Fibroblast of skin of back (primary cell): ENCODE measurements around the gene ELP4.
"Not testable (repeated sequence)": the region's sequence is repeated elsewhere in the genome, so short reads cannot be mapped to it uniquely, and the experiment has no call there.

Source experiments
- DNase-seq: peaks from one replicate; pipeline ENCODE4 v3.0.0-alpha.2; 2013

ELP4 gene

DNA sequence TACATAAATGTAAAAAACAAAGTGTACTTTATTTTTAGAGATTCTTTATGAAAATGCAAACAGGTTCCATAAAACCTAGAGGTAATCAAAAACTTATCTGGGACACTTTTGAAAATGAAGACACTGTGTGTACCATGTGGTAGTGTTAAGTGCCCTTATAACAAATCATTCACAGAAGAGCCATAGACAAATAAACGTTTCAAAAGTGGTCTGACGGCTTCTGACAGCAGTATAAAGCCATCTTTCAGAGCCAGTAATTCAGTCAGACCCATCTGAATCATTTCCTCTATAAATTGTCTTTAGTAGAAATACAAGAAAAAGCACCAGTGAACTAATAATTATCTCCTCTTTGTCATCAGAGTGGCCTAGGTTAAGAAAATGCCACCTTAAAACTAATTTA, 201.6 kb downstream of the ELP4 start:
- no peak for DNase-seq

DNA sequence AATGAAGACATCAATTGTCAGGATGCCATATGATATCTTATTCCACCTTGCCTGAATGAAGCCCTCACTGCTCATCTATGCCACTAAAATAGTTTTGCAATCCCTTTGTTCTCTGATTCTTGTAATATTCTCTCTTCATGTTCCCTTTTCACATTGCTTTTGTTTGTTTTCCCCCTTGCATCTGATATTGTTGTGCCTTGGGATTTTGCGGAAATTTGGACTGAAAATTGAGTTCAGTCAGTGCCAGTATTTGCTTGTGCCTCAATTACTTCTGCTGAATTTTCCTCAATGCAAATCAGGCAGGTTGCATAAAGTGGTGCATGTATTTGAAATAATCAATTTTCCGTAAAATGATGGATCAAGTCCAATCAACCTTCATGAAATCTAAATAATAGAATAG, 203.3 kb downstream of the ELP4 start:
- DNase-seq, result no peak

DNA sequence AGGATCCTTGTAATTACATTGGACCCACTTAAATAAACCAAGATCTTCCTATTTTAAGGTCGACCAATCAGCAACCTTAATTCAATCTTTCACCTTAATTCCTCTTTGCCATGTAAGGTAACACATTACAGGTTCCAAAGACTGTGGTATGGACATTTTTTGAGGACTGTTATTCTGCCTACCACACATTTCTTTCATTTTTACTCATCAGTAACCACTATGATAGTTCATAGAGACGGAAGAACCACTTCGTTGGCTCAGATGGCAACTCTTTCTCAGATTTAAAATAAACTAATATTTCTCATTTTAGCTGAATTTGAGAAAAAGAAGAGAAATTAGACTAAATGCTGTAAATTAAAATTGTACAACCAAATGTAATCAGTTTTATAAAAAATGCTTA, 205.3 kb downstream of the ELP4 start:
- DNase-seq, result no peak

DNA sequence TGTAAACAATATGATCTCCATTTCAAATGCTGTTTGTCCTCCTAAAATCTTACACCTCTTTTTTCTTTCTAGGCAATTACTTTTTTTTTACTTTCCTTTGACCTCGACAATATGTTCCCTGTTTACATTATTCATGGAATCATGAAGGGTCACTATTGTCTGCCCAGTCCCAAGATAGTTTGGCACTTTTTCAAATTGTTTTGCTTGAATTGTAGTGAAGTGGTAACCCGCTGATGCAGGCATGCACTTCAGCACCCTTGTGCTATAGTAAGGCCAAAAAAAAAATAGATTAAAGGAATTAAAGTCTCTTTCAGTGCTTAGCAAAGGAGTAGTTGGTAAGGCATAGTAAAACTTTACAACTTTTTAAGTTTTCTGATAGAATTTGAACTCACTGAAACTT, 210.7 kb downstream of the ELP4 start:
- no peak for DNase-seq

DNA sequence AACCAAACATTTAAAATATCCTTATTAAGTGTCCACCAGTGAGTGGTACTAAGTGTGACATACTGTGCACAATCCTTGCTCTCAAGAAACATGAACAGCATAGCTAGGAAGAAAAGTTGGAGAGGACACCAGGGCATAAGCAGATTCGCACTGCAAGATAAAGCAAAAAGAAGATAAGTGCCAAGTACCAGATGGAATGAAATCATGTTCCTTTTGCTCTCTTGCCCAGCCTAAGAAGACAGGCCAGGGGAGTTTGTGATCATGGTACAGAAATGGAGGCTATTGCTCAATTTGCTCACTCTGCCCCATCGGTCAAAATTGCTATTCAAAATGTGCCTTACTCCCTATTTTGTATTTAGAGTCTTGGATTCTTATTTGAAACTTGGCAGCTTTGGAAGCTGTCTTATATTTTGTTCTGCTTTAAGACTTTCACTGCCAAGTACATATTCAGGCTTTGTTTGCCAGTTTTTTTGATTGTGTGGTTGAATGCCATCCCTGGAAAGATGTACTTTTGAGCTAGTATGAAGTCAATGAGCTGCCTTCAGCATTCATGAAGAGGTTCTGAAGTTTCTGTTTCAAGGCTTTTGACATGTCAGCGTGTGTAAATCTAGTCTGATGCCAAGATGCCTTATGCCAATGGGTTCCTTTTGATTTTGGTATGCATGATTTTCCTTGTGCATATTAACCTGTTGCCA, 211.3 kb downstream of the ELP4 start:
- no peak for DNase-seq

DNA sequence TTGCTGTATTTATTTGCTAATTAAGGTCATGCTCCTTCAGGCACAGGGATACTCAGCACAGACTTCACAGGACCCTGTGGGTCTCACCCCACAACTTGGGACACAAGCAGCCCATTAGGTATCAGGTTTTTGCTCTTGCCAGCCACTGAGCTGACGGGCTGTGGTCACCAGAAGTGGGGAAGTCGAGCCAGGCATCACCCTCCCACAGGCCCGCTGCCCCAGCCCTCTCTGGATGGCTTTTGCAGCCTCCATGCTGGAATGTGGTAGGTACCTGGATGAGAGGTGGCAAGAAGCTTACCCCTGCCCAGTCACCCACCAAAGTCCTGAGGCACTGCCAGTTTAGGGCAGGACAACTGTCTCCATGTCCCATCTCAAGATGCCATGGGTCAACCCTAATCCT, 213.2 kb downstream of the ELP4 start:
- no peak for DNase-seq

DNA sequence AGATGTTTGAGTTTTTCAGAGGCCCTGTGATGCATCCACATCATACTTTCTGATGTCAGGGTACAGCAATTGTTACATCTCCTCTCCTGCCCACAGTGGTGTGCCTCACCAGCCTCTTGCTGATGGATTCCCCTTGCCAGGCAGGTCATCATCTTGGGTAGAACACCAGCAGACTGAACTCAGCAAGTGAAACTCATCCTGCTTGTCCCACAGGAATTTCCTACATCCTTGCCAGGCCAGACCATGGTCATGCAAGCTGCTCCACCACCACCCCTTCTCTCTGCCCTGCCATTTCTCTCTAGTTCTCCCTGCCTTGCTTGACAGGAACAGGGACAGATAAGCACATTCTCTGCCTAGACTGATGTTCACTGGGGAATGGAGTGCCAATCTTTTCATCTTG, 215.6 kb downstream of the ELP4 start:
- DNase-seq, result peak; percentile 3

DNA sequence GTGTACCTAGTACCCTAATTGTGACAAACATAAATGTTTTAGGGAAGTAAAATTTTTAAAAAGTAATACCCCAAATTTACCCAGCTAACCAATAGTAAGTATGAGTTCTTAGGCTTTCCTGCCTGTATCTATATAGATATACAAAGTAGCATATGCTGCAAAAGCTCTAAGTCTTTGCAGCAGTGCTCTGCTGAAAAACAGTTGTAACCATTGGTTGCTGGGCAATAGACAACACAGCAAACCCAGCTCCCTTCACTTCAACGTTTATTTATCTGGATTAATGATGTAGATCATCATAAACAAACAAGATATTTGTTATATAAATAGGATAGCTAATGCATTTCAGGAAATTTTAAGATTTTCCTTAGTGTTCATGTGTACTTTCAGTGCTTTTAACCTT, 218.9 kb downstream of the ELP4 start:
- DNase-seq, result no peak

DNA sequence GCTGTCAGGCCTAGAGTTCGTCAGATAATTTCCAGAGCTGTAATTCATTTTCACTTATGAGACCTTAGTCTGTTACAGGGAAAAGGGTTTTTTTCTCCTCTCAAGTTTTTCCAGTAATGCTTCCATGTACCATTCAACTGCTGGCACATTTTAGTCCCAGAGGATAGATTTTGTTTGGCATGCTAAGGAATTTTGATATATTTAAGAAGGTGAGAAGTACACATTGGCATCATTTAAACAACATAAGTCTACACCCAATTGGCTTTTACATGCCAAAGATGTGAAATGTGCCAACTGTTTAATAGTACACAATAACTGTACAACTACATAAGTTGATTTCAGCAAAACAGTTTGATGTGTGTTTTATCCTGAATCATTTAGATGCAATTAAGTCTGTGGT, 230.6 kb downstream of the ELP4 start:
- DNase-seq, result no peak

DNA sequence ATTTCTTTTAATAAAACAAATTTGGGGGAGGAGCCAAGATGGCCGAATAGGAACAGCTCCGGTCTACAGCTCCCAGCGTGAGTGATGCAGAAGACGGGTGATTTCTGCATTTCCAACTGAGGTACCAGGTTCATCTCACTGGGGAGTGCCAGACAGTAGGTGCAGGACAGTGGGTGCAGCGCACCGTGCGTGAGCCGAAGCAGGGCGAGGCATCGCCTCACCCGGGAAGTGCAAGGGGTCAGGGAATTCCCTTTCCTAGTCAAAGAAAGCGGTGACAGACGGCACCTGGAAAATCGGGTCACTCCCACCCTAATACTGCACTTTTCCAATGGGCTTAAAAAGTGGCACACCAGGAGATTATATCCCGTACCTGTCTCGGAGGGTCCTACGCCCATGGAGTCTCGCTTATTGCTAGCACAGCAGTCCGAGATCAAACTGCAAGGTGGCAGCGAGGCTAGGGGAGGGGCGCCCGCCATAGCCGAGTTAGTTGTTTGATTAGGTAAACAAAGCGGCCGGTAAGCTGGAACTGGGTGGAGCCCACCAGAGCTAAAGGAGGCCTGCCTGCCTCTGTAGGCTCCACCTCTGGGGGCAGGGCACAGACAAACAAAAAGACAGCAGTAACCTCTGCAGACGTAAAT, 231.3 kb downstream of the ELP4 start:
- DNase-seq, result not testable (repeated sequence)

DNA sequence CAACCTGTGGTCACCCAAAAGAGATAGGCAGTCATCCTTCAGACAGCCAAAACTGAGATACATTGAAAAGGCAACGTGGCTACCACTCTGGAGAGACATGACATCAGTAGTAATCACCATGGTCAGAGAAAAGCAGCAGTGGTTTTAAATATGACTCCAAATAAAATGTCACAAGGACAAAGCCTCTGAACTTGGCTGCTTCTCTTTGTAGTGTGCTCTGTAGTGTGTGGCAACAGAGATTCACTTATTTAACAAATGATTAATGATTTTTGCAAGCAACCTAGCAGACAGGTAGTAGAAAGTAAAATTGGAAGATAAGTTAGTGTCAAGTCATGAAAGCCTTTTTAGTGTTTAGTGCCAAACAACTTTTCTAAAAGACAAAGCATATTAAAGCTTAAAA, 238.0 kb downstream of the ELP4 start:
- no peak for DNase-seq

DNA sequence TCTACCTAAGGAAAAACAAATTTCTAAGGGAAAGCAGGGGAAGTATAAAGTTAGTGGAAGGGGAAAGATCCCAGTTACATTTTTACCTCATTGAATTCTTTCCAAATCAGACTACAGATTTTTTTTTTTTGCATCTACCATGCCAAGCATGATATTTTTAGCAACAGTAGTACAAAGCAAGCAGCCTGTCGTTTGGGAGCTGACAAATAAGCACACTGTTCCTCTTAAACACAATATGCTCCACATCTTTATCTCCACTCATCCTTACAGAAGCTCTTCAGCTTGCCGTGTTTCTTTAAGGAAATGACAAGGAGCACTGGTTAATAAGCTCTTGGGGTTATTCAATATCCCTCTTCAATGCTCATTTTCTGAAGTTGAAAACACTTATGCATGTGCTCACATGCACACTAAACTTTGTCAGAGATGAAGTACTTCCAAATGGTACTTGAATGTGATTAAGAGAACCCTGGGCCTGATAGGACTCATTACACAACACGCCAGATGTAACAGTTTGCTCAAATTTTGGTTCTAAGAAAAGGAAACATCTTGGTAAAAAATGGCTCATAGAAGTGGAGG, 247.8 kb downstream of the ELP4 start:
- DNase-seq, result no peak

DNA sequence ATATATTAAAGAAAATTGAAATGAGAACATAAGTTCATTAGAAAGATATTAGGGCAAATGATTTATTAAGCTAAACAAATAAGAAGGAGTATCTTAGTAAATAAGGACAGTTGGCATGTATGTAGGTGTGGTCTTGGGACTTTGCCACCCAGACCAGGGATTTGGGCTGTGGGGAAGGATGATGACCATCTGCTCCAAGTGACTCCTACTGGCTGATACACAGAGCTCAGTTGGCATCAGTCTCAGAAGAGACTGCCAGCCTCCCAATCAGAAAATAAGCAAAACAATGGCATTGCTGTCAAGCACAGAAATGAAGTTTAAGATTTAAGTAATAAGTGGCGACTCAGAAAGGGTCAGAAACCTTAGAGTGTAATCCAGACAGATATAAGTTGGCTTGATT, 252.1 kb downstream of the ELP4 start:
- no peak for DNase-seq

DNA sequence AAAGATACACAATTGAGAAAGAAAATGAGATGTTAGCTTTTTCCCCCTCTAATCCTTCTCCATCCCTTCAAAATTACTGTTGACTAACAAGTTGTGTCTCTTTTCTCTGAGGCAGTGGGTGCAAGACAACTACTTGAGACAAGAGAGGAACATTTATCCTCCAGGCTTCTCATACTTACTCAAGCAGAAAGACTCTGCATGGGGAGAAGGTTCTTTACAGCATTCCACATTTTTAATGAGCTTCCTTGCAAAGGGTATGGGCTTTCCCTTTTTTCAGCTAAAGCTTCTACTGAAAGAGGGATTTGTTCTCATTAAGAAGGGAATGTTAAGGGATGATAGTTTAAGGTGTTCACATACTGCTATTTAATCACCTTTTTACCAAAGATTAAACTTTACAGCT, 253.7 kb downstream of the ELP4 start:
- DNase-seq, result no peak

DNA sequence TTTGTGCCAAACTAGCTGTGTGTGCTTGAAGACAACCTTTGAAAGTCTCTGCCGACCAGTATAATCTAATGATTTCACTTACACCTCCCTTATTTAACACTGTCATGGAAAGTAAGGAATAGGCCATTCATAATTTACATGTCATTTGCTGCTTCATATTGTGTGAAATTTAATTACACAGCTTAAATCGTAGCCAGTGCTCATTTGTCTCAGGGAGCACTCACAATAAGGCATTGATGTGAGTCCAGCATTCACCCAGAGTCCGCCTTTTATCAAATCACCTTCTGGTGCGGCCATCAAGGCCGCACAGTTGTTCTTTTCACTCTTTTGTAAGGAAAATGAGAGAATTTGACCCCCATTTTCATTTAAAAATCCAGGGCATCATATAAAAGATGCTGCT, 254.7 kb downstream of the ELP4 start:
- DNase-seq, result no peak

DNA sequence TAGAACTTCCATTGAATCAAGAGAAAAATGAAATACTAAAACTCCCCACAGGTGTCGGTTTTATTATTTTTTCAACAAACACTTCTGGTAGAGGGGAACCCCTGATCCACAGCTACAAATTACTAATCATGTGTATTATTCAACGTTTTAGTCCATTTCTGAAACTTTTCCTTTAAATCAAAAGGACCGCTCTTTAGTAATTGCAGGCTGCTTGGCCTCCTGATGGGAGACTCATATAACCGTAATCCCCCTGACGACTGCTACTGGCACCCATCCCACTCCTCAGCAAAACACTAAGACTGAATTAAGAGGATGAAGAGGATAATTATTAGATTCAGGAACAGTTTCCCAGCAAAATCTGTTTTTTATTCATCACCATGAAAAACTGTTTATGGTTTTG, 255.2 kb downstream of the ELP4 start:
- DNase-seq, result no peak

DNA sequence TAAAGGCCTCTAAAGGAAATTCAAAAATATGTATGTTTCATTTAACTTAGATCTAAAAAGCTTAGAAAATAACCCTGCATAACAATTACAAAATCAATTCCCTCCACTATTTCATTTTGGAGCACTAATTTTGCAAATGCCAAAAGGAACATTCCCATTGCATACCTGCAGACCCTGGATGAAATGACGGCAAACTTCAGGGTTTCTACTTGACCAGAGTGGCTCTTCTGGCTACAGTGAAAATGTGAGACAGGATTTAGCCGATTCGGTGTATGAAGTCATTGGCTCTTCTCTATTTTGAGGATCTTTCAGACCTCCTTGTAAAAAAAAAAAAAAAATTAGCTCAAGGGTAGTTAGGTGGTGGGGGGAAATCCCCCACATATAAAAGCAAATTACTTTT, 257.5 kb downstream of the ELP4 start:
- no peak for DNase-seq

DNA sequence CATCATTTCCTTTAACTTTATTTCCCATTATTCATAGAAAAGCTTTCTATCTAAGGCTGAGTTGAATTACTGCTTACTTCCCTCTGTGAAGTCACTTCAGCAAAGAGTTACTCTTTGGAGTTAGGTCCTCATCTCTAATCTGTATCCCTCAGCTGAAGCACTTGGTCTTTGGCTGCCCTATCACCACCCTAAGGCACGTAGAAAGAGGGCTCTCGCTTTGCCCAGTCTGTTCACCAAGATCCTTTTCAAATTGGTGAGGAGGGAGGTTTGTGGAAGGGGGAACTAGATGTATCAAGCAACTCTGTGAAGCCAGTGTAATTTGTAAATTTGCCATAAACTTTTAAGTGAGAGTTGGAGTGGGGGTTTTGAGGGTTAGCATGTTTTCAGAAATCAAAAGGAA, 258.1 kb downstream of the ELP4 start:
- DNase-seq, result no peak

DNA sequence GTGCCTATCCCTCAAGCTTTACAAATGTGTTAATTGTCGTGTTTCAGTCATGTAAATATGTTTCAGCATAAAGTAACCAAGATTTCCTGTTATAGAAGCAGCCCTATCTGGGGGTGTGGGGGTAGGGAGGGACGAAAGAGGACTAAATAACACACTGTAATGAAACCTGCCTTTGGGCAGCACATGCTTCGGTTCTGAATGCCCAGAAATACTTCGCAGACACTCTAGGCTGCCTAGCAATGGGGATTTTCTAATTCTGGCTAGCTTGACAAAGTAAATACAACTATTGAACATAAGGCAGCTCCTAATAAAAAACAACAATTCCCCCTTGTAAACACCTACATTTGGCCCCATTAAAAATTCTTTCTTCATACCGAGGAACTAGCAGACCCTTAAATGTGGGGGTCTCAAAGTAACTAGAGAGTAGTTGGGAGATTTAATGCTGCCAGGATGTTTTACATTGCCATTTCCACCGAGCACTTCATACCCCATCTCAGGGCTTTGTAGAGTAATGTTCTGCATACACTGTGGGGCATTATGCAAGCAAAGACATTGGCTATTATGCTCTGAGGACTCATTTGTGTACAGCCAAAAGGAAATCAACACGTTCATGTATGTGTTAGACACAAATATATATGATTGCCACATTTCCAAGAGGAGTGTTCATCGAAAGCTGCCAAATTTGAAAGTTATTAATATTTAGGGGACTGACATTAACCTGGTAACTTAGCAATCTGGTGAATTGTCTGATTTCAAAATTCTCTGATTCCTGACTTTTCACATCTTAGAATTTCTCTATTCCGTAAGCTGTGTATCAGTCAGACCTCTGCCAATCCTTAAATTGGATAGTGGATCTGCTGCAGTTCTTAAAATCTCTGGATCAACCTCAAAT, 259.4 kb downstream of the ELP4 start:
- no peak for DNase-seq

DNA sequence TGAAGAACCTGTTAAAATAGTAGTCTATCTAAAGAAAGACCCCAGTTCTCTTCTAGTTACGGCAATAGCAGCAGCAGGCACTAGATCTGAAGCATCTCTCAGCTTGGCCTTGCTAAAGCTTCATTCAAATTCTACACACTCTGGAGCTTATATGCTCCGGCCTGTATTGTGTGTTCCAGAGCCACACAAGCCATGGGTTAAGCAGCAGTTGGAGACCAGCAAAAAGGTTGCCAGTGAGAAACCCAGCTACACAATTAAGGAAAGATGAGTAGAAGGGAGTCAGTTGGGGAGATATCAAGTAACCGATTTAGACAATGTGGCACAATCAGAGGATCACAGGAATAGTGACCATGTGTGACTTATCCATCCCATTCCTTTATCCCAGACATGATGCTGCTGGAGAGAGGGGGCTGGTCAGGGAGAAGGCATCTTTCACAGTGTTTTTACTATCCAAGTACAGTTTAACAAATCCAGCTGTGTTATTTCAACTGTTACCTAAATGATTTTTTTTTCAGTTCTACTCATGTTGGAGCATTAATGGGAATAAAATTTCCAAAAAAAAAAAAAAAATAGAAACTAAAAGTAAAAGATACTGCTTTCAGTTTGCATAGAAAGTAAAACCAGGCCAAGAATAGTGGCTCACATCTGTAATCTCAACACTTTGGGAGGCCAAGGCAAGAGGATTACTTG, 260.6 kb downstream of the ELP4 start:
- no peak for DNase-seq

DNA sequence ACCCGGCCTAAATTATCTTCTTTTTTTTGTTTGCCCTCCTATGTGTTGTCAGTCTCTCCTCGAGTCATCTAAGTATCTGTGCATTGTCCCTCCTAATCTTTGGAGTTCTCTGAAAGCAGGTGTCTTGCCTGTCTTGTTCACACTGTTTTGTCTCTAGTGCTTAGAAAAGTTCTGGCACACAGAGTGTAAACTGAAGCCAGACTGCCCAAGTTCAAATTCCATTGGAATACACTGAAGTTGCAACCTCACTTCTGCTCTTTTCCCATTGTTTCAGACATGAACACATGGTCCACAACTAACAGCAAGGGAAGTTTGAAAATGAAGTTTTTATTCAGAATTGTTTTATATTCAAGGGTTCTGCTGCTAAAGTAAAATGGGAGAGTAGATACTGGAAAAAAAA, 262.8 kb downstream of the ELP4 start:
- DNase-seq, result no peak

DNA sequence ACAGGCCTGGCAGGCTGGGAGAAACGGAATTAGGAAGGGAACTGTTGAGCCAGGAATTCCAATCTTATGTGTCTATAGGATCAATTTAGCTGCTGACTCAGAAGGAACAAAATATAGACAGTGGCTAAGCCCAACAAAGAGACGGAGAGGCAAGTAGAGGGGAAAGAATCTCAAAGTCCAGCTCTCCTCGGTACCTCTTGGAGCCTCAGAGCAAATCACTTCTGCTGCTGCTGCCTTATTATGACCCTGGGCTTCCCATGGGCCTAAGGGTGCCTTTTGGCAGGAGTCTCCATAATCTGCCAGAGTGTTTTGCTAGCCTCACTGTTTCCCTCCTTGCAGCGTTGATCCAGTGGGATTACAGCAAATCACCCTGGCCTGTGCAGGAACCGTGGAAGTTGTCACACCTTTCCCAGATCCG, 269.8 kb downstream of the ELP4 start:
- peak; percentile 89 for DNase-seq

DNA sequence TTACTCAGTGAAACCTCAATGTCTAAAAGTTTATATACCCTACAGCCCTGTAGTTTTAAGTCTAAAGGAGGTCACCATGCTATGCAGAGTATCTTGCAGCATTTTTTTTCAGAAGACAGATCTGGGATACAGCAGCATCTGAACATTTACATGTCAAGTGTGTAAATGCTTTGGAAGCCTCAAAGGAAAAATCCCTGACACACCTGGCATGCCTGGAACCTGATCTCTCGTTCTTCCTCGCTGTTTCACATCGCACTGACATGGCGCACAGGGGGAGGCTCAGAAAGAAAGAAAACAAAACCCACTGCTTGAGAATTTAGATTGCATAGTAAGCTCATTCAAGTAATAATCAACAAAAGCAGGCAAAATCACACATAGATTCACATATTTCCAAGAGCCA, 270.5 kb downstream of the ELP4 start:
- no peak for DNase-seq
